ENCODE measurements around the gene EGR1. TPM values are rescaled to one million over a fixed set of nuclear protein-coding genes. Genes with fewer than 3 reads are reported as not detected.
A peak's percentile ranks its signal among the peaks of the same experiment; 100 is the strongest.

EGR1 gene
- polyA plus RNA-seq, 3 donors = 52.2 to 804 (median 703) TPM

GRCh38 chr5:138449501-138450239 lies 15.6 kb upstream of the EGR1 start:
- 15 to 19% (median 18%) methylated on average over 21 to 22 of the region's 22 CpGs for WGBS, 3 donors
- H3K27ac ChIP-seq (ENCODE audit: low read depth, low read length) = no peak overlapping the region

GRCh38 chr5:138450971-138451370 lies 14.3 kb upstream of the EGR1 start:
- no peak overlapping the region for H3K27ac ChIP-seq (ENCODE audit: low read depth, low read length)
- 92 to 95% (median 94%) methylated on average over 5 of the region's 5 CpGs for WGBS, 3 donors

GRCh38 chr5:138452720-138453119 lies 12.6 kb upstream of the EGR1 start:
- WGBS, 3 donors = 94 to 100% (median 96%) methylated on average over 6 of the region's 6 CpGs
- no peak overlapping the region for H3K27ac ChIP-seq (ENCODE audit: low read depth, low read length)

- 85 to 93% (median 89%) methylated on average over 13 of the region's 13 CpGs for WGBS, 3 donors
- H3K27ac ChIP-seq (ENCODE audit: low read depth, low read length) = no peak overlapping the region
Observed at GRCh38 chr5:138453590-138453989, 11.7 kb upstream of the EGR1 start.

GRCh38 chr5:138454121-138454520 lies 11.2 kb upstream of the EGR1 start:
- no peak overlapping the region for H3K27ac ChIP-seq (ENCODE audit: low read depth, low read length)
- WGBS, 3 donors = 82 to 93% (median 89%) methylated on average over 8 of the region's 8 CpGs

GRCh38 chr5:138455232-138455930 lies 9.9 kb upstream of the EGR1 start:
- 80 to 89% (median 87%) methylated on average over 11 of the region's 11 CpGs for WGBS, 3 donors
- no peak overlapping the region for H3K27ac ChIP-seq (ENCODE audit: low read depth, low read length)

- WGBS, 3 donors = 71 to 80% (median 77%) methylated on average over 12 of the region's 12 CpGs
Observed at GRCh38 chr5:138457531-138458275, 7.6 kb upstream of the EGR1 start.

GRCh38 chr5:138458384-138458783 lies 6.9 kb upstream of the EGR1 start:
- 26 to 43% (median 28%) methylated on average over 11 of the region's 11 CpGs for whole genome bisulfite sequencing, 3 donors
- no peak overlapping the region for H3K27ac ChIP-seq (ENCODE audit: low read depth, low read length)

More at GRCh38 chr5:138457531-138458275, 7.6 kb upstream of the EGR1 start:
- H3K27ac ChIP-seq (ENCODE audit: low read depth, low read length) = no peak overlapping the region

- WGBS, 3 donors = 77 to 84% (median 83%) methylated on average over 9 of the region's 9 CpGs
- no peak overlapping the region for H3K27ac ChIP-seq (ENCODE audit: low read depth, low read length)
Observed at GRCh38 chr5:138458856-138459255, 6.4 kb upstream of the EGR1 start.

GRCh38 chr5:138459311-138459933 lies 5.9 kb upstream of the EGR1 start:
- WGBS, 3 donors = 57 to 85% (median 66%) methylated on average over 11 of the region's 11 CpGs
- no peak overlapping the region for H3K27ac ChIP-seq (ENCODE audit: low read depth, low read length)

GRCh38 chr5:138460032-138460693 lies 5.1 kb upstream of the EGR1 start:
- no peak overlapping the region for H3K27ac ChIP-seq (ENCODE audit: low read depth, low read length)
- 75 to 80% (median 77%) methylated on average over 4 of the region's 4 CpGs for whole genome bisulfite sequencing, 3 donors

GRCh38 chr5:138461343-138462125 lies 3.7 kb upstream of the EGR1 start:
- WGBS, 3 donors = 79 to 82% (median 80%) methylated on average over 11 of the region's 11 CpGs
- no peak overlapping the region for H3K27ac ChIP-seq (ENCODE audit: low read depth, low read length)

- 17 to 20% (median 18%) methylated on average over 21 of the region's 21 CpGs for WGBS, 3 donors
Observed at GRCh38 chr5:138463419-138464007, 1.8 kb upstream of the EGR1 start.

GRCh38 chr5:138464008-138464387 lies 1.3 kb upstream of the EGR1 start:
- 0 to 1% (median 1%) methylated on average over 27 to 34 of the region's 34 CpGs for WGBS, 3 donors

More at GRCh38 chr5:138463419-138464007, 1.8 kb upstream of the EGR1 start:
- peak overlapping the region; percentile 75 for H3K27ac ChIP-seq (ENCODE audit: low read depth, low read length)

GRCh38 chr5:138464388-138465260 lies 655 bp upstream of the EGR1 start:
- H3K27ac ChIP-seq (ENCODE audit: low read depth, low read length) = peak overlapping the region; percentile 45
- 0% methylated on average over 56 to 64 of the region's 64 CpGs for WGBS, 3 donors

More at GRCh38 chr5:138464008-138464387, 1.3 kb upstream of the EGR1 start:
- H3K27ac ChIP-seq (ENCODE audit: low read depth, low read length) = peak overlapping the region; percentile 75
